UCSD-AML1 (cell line): ENCODE data around the gene NOL4.

ENCODE experiments used
- DNase-seq: peaks from one replicate; lab custom pipeline; 2025; ENCODE audit not compliant: unreplicated experiment; lab: John Stamatoyannopoulos, UW

NOL4 gene

GRCh38 chr18:34194239-34194638, 30.5 kb downstream of the NOL4 start:
- DNase-seq, result no peak

GRCh38 chr18:34189656-34190435, 34.9 kb downstream of the NOL4 start:
- DNase-seq, result no peak
